Neural progenitor cell (in vitro differentiated cells): Measurements from ENCODE around the gene SOX10. TPM values are rescaled to one million over a fixed set of nuclear protein-coding genes. Genes with fewer than 3 reads are reported as not detected.

Experiments
- DNase-seq: peaks from one replicate; pipeline ENCODE4 v3.0.0-alpha.2; 2016; ENCODE audit warnings: low spot score
- H2AFZ ChIP-seq: fragments of 200-600 bp; sonication (generic); replicated peaks from 2 replicates; pipeline ENCODE4 v1.6.1; 2016; ENCODE audit warnings: antibody characterized with exemption
- H3F3A ChIP-seq: fragments of 200-600 bp; sonication (generic); 2 replicates; pipeline ENCODE4 v1.6.1; 2016; ENCODE audit warnings: antibody characterized with exemption, low read depth
- H3K27ac ChIP-seq: fragments of 200-600 bp; sonication (generic); 2 replicates; pipeline ENCODE4 v1.5.1; 2016; ENCODE audit warnings: mild to moderate bottlenecking
- H3K27me3 ChIP-seq: fragments of 200-600 bp; sonication (generic); 2 replicates; pipeline ENCODE4 v1.6.1; 2016; ENCODE audit warnings: mild to moderate bottlenecking, moderate library complexity
- H3K36me3 ChIP-seq: fragments of 200-600 bp; sonication (generic); 2 replicates; pipeline ENCODE4 v1.5.1; 2016
- H3K4me1 ChIP-seq: fragments of 200-600 bp; sonication (generic); 2 replicates; pipeline ENCODE4 v1.6.1; 2016; ENCODE audit warnings: mixed run types
- H3K4me2 ChIP-seq: fragments of 200-600 bp; sonication (generic); 2 replicates; pipeline ENCODE4 v1.6.1; 2016
- H3K4me3 ChIP-seq: fragments of 200-600 bp; sonication (generic); 2 replicates; pipeline ENCODE4 v1.5.1; 2016
- H3K79me2 ChIP-seq: fragments of 200-600 bp; sonication (generic); 2 replicates; pipeline ENCODE4 v1.6.1; 2016; ENCODE audit warnings: low read depth
- H3K9ac ChIP-seq: fragments of 200-600 bp; sonication (generic); 2 replicates; pipeline ENCODE4 v1.6.1; 2016
- H3K9me3 ChIP-seq: fragments of 200-600 bp; sonication (generic); 2 replicates; pipeline ENCODE4 v1.5.1; 2016; ENCODE audit warnings: low read depth
- H4K20me1 ChIP-seq: fragments of 200-600 bp; sonication (generic); 2 replicates; pipeline ENCODE4 v1.6.1; 2016; ENCODE audit warnings: low read depth
- H3K27ac Mint-ChIP-seq: 3 replicates; pipeline ENCODE4 v1.8.0; 2021; ENCODE audit warnings: mixed read lengths
- H3K27me3 Mint-ChIP-seq: 2 replicates; pipeline ENCODE4 v1.8.0; 2022; ENCODE audit warnings: low read depth, mild to moderate bottlenecking, inconsistent platforms, moderate library complexity, mixed read lengths; ENCODE audit not compliant: insufficient read depth
- H3K36me3 Mint-ChIP-seq: 3 replicates; pipeline ENCODE4 v1.8.0; 2021; ENCODE audit warnings: mixed read lengths
- H3K4me1 Mint-ChIP-seq: 3 replicates; pipeline ENCODE4 v1.8.0; 2021; ENCODE audit warnings: mixed read lengths
- H3K4me3 Mint-ChIP-seq: 3 replicates; pipeline ENCODE4 v1.8.0; 2021; ENCODE audit warnings: mild to moderate bottlenecking, moderate library complexity, mixed read lengths
- H3K9me3 Mint-ChIP-seq: 3 replicates; pipeline ENCODE4 v1.8.0; 2020; ENCODE audit warnings: mixed read lengths
- CTCF ChIP-seq: fragments of 200-600 bp; sonication (generic); IDR thresholded peaks from 2 replicates; pipeline ENCODE4 v1.5.1; 2017; ENCODE audit warnings: antibody characterized with exemption, mild to moderate bottlenecking
- EZH2 ChIP-seq: fragments of 200-600 bp; sonication (generic); IDR thresholded peaks from 2 replicates; pipeline ENCODE4 v1.6.1; 2017; ENCODE audit warnings: antibody characterized with exemption, mild to moderate bottlenecking, moderate library complexity
- EZH2phosphoT487 ChIP-seq: fragments of 200-600 bp; sonication (generic); IDR thresholded peaks from 2 replicates; pipeline ENCODE4 v1.6.1; 2017; ENCODE audit warnings: antibody characterized with exemption
- total RNA-seq: library from RNA; depleted of rRNA; stranded (reverse); fragments of >200 nt; gene quantifications from 2 replicates; pipeline ENCODE4 v1.2.3, GENCODE V29; 2015; ENCODE audit warnings: low replicate concordance

SOX10 gene
- total RNA-seq, 1 donor from 2014 or later: 0.99 TPM

- Mint-ChIP-seq H3K4me3 (no peak overlapping the region), H3K4me1 (peaks cover 37% of the 10 kb centered on the region), H3K9me3 (no peaks in the 10 kb centered on the region), H3K36me3 (no peaks in the 10 kb centered on the region), H3K27me3 (peaks cover 7% of the 10 kb centered on the region), H3K27ac (no peak overlapping the region)
- Histone ChIP-seq H3K27me3 (no peaks in the 10 kb centered on the region), H3K36me3 (no peaks in the 10 kb centered on the region), H2AFZ (no peak overlapping the region), H3K4me3 (no peak overlapping the region), H3K27ac (no peak overlapping the region), H3K9ac (no peak overlapping the region), H4K20me1 (no peaks in the 10 kb centered on the region), H3K4me2 (no peak overlapping the region), H3K4me1 (peaks cover 14% of the 10 kb centered on the region), H3K79me2 (no peaks in the 10 kb centered on the region), H3K9me3 (no peaks in the 10 kb centered on the region), H3F3A (no peaks in the 10 kb centered on the region)
- DNase-seq: no peak
- TF ChIP-seq EZH2 (no peak), EZH2phosphoT487 (no peak)
Observed at GRCh38 chr22:38025514-38025913, 41.2 kb upstream of the SOX10 start.

- no peak overlapping the region for H3K4me2 ChIP-seq
- no peak overlapping the region for H3K4me3 Mint-ChIP-seq
- no peaks in the 10 kb centered on the region for H3K36me3 ChIP-seq
- H3K27ac Mint-ChIP-seq: no peak overlapping the region
- peaks cover 7% of the 10 kb centered on the region for H3K27me3 Mint-ChIP-seq
- no peaks in the 10 kb centered on the region for H3K79me2 ChIP-seq
- H3K27ac ChIP-seq: no peak overlapping the region
- no peaks in the 10 kb centered on the region for H3K9me3 Mint-ChIP-seq
- H3K27me3 ChIP-seq: no peaks in the 10 kb centered on the region
- peaks cover 33% of the 10 kb centered on the region for H3K4me1 Mint-ChIP-seq
- no peak for DNase-seq
- no peaks in the 10 kb centered on the region for H3K36me3 Mint-ChIP-seq
- TF ChIP-seq EZH2phosphoT487: no peak
- no peak for TF ChIP-seq CTCF
- no peak for TF ChIP-seq EZH2
- no peak overlapping the region for H3K4me3 ChIP-seq
- H3K4me1 ChIP-seq: peaks cover 8% of the 10 kb centered on the region
- H3K9me3 ChIP-seq: no peaks in the 10 kb centered on the region
- H4K20me1 ChIP-seq: no peaks in the 10 kb centered on the region
- no peak overlapping the region for H3K9ac ChIP-seq
- H3F3A ChIP-seq: no peaks in the 10 kb centered on the region
- H2AFZ ChIP-seq: no peak overlapping the region
Observed at GRCh38 chr22:38023045-38023444, 38.7 kb upstream of the SOX10 start.

- H3K9me3 ChIP-seq: no peaks in the 10 kb centered on the region
- TF ChIP-seq EZH2phosphoT487: no peak
- TF ChIP-seq EZH2: no peak
- no peak for TF ChIP-seq CTCF
- no peaks in the 10 kb centered on the region for H3K36me3 Mint-ChIP-seq
- H2AFZ ChIP-seq: no peak overlapping the region
- H3K27me3 Mint-ChIP-seq: peaks cover 7% of the 10 kb centered on the region
- DNase-seq: no peak
- peak overlapping the region; percentile 95 for H3K27ac Mint-ChIP-seq
- H3K4me1 ChIP-seq: peaks cover 19% of the 10 kb centered on the region
- H3K27me3 ChIP-seq: no peaks in the 10 kb centered on the region
- H3F3A ChIP-seq: peaks cover 11% of the 10 kb centered on the region
- peaks cover 27% of the 10 kb centered on the region for H3K4me1 Mint-ChIP-seq
- H3K4me2 ChIP-seq: no peak overlapping the region
- H3K9me3 Mint-ChIP-seq: no peaks in the 10 kb centered on the region
- H3K27ac ChIP-seq: no peak overlapping the region
- no peaks in the 10 kb centered on the region for H3K36me3 ChIP-seq
- no peak overlapping the region for H3K4me3 Mint-ChIP-seq
- H3K4me3 ChIP-seq: no peak overlapping the region
- H3K79me2 ChIP-seq: no peaks in the 10 kb centered on the region
- H4K20me1 ChIP-seq: no peaks in the 10 kb centered on the region
- no peak overlapping the region for H3K9ac ChIP-seq
Observed at GRCh38 chr22:38021206-38021605, 36.9 kb upstream of the SOX10 start.

GRCh38 chr22:38018938-38019827 is 34.8 kb upstream of the SOX10 start:
- Mint-ChIP-seq H3K27me3 (peaks cover 4% of the 10 kb centered on the region), H3K27ac (peak overlapping the region; percentile 30), H3K4me3 (no peak overlapping the region), H3K4me1 (peaks cover 22% of the 10 kb centered on the region), H3K36me3 (no peaks in the 10 kb centered on the region), H3K9me3 (no peaks in the 10 kb centered on the region)
- Histone ChIP-seq H3K27ac (no peak overlapping the region), H3K4me2 (no peak overlapping the region), H3K79me2 (no peaks in the 10 kb centered on the region), H3K9ac (no peak overlapping the region), H3F3A (peaks cover 25% of the 10 kb centered on the region), H3K4me1 (peaks cover 24% of the 10 kb centered on the region), H3K27me3 (no peaks in the 10 kb centered on the region), H4K20me1 (no peaks in the 10 kb centered on the region), H2AFZ (no peak overlapping the region), H3K4me3 (no peak overlapping the region), H3K9me3 (no peaks in the 10 kb centered on the region), H3K36me3 (no peaks in the 10 kb centered on the region)
- no peak for DNase-seq
- TF ChIP-seq EZH2phosphoT487 (no peak), EZH2 (no peak), CTCF (no peak)
